ENCODE results near the gene CHST6.
"Not testable (repeated sequence)": the region's sequence is repeated elsewhere in the genome, so short reads cannot be mapped to it uniquely, and the experiment has no call there.

DNA sequence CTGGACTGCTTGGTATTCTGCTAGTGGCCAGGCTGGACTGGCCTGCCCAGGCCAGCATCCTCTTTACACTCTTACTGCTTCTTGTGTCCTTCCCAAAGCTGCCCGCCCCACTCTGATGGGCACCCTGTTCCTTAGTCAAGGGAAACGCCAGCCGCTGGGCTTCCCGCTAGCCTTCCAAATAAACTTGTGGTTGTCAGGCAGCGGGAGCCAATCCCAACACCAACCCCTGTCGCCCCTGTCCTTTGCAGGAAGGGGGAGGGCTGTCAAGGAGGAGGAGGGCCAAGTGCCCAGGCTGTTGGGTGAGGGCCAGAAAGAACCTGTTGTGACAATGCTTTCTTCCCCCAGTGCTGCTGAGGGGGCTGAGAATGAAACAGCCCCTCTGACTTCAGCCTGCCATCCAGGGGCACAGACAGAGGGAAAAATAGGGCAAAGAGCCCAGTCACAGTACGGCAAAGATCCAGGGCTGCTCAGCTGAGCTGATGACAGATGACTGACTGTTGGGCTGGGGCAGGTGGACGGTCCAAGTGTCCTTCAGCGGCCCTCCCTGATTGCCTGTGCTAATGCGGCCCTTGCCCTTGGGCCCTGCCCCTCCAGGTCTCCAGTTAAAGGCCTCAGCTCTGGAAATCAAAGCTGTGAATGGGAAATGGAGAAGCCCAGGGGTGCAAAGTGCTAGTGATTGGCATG, 43.8 kb upstream of the CHST6 start:
- not testable (repeated sequence) for TF ChIP-seq EZH2 (IDR thresholded peaks at IDR 0.05; ENCODE audit: borderline replicate concordance, insufficient read depth, low read depth, low read length, poor library complexity, severe bottlenecking)
- TF ChIP-seq, protein P1, sequence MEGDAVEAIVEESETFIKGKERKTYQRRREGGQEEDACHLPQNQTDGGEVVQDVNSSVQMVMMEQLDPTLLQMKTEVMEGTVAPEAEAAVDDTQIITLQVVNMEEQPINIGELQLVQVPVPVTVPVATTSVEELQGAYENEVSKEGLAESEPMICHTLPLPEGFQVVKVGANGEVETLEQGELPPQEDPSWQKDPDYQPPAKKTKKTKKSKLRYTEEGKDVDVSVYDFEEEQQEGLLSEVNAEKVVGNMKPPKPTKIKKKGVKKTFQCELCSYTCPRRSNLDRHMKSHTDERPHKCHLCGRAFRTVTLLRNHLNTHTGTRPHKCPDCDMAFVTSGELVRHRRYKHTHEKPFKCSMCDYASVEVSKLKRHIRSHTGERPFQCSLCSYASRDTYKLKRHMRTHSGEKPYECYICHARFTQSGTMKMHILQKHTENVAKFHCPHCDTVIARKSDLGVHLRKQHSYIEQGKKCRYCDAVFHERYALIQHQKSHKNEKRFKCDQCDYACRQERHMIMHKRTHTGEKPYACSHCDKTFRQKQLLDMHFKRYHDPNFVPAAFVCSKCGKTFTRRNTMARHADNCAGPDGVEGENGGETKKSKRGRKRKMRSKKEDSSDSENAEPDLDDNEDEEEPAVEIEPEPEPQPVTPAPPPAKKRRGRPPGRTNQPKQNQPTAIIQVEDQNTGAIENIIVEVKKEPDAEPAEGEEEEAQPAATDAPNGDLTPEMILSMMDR (IDR thresholded peaks at IDR 0.05) = not testable (repeated sequence)

Data from B cell (primary cell).